NCI-H446 (cell line): ENCODE measurements around the gene TEX35.
"Not testable (repeated sequence)": the region's sequence is repeated elsewhere in the genome, so short reads cannot be mapped to it uniquely, and the experiment has no call there.

Experiments used
- DNase-seq, 2 experiments: peaks; one replicate each; lab custom pipeline; 2025; lab: John Stamatoyannopoulos, UW

TEX35 gene

DNA sequence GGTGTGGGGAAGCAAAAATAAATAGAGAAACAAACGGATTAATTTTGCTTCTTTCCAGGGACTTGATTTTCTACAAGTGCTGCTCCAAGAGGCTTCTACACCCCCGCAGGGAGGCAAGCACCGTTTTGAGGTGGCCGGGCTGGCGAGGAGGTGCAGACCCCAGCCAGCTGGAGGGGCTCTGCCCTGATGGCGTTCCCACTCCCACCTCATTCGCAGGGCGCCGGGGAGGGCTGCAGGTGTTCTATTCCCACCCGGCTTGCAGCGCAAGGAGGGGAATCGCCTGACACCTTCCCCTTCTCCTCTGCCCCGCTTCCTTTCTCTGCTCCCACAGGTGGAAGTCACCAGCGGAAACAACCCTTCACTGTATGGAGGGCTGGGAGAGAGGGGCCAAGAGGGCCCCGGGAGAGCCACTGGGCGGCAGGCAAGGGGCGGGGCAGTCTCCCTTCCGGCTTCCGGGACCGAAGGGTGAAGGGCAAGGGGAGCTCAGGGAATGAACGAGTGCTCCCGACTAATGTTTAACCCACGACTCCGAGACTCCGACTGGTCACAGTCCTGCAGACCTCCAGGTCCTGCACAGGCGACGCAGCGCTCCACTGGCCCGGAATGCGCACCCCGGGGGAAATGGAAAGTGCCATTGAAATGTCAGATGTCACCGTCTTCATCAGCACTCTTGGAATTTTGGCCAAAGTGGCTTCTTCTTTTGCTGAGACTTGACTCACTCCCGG lies 29.1 kb downstream of the TEX35 start:
- peak in 1 of 2 experiments; percentile 47 for DNase-seq

DNA sequence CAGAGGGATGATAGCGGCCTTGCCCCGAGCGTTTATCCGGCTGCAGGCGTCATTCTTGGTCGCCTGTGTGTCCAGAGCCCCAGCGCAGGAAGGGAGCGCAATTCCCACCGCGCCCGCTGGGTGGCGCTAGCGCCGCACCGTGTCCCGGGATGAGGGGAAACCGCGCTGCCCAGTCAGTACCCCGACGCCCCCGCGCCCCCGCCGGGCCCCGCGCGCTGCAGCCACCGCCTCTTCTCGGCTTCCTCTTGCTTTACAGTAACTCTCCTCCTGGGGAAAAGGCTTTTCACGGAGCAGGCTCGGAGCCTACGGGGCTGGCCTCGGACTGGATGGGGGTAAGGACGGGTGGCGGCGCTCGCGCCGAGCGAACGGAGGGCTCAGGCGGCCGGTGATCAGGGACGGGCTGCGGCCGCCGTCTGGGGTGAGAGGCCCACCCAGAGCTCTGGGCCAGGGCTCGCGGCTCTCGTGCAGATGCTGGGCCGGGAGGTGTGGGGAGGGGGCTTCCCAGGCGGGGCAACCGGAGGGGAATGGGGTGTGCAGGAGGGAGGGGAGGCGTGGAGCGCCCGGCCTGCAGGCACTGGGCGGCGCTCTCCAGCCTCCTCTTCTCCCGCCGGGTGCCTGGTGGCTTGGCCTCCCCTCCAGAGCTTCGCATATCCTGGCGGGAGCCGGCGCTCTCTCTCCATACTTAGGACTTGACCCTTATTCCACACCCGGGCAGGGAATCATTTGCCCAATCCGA lies 29.8 kb downstream of the TEX35 start:
- peak; percentile 76 to 87 for DNase-seq

DNA sequence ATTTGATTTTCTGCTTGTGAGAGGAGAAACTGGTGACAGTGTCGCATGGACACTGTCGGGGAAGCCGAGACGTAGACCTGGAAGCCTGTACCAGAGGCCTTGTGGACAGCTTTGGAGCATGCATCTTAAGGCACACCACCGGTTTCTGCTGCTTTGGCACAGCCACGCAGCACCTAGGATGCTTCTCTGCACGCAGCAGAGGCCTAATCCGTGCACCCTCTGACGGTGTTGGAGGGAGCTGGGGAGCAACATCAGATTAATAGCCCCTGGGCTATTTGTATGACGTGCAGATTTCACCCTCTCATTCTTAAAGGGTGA lies 30.3 kb downstream of the TEX35 start:
- DNase-seq: peak in 1 of 2 experiments; percentile 58

DNA sequence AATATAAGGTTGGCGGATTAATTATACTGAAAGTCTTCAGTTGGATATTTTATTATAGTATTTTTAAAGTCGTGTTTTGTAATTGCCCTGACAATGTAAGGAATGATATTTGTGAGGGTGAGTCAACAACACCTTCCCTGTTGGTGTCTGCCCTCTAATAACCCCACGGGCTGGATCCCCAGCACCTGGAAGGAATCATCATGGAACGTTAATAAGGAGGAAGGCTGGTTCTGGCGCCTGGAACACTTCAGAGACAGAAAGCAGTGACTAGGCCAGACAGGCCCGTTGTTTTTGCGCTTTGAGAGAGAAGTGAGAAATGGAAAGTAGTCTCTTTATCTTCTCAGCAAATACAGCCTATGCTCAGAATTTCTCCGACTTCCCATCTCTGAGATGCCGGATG lies 31.6 kb downstream of the TEX35 start:
- no peak for DNase-seq

DNA sequence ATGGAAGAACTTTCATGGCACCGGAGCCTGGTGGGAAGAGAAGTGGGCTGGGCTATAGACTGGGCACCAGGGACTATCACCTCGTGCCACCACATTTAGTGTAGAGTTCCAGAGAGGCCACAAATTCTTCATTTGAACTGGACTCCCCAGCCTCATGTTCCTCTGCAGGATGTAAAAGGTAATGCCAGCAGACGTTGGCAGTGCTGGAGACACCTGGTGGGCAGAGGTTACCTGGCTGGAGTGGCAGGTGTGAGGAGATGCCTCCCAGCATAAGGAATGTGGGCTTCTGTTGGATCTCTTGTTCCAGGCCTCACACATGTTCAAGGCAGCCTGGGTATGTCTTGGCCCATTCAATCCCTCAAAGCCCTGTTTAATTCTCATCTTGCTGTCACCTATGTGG lies 35.2 kb downstream of the TEX35 start:
- DNase-seq: no peak

DNA sequence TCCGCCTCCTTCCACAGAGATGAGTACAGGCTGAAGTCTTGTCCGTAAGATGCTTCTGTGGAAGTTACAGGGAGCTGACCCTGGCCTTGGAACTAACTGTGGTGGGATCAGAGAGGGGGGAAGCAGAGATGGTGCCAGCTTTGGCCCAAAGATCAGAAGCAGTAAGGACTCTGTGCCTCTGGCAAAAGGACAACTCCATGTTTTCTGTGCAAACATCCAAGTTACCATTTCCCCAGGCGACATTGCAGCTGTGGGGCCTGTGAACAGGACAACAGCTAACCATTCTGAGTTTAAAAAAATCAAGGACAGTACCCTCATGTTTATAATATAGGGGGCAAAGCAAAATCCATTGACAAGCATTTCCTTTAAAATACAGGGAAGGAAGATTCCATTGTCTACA lies 38.4 kb downstream of the TEX35 start:
- DNase-seq: no peak

DNA sequence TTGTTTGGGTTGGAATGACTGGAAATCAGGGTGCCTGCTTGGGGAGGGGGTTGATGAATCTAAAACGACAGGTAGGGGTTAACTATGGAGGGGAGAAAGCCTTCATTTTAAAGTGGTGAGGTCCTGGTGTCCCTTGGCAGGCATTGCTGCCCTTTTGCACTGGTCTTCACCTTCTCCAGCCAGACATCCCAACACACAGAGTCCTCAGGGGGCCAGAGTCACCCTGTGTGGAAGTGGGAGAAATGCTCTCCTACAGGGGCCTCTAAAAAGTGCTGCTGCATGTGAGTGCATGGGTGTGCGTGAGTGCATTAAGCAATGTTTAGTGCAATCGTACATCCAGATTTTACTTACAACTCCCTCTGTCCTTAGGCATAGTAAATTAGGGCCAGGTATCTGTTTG lies 39.0 kb downstream of the TEX35 start:
- no peak for DNase-seq

DNA sequence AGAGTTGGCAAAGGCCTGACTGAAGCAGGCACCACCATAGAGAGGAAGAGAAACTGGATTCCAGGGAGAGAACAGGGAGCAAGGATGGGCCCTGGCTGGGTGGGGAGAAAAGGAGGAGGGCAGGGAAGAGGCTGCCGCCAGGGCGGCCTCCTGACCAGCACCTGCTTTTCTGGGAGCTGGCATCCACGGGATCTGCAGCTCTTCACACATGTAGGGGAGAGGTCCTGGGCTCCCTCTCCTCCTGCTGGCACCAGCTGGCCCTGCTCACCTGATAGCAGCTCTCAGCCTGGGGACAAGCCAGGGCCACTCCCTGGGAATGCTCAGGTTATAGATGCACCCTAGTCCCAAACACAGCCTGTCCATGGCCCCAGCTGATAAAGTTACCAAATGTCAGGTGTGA lies 39.9 kb downstream of the TEX35 start:
- DNase-seq: no peak

DNA sequence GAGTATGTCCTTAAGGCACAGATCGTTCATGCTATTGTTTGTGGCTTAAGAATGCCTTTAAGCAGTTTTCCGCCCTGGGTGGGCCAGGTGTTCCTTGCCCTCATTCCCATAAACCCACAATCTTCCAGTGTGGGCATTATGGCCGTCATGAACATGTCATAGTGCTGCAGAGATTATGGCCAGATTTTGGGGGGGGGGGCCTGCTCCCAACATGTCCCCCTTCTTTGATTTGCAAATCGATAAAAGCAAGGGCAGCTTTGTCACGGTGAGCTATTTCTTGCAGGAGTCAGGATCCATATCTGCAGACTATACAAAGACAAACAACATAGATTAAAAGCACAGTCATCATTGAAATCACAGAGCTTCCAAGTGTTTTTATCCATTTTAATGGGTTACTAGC lies 41.4 kb downstream of the TEX35 start:
- not testable (repeated sequence) for DNase-seq

DNA sequence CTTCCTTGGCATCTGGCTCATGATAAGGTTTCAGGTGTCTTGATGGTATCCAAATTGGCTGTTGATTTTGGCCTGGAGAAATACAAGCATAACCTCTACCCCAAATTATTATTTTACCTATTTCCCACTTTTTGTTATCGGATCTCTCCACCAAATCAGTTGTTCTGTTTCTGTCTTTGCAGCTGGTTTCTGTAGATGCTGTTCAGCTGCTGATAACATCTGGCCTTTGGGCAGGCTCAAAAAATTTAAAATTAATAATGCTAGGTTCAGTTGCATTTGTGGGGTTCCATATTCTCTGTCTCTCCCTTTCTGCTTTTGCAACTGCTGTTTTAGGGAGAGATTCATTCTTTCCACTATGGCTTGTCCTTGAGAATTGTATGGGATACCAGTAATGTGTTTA lies 42.7 kb downstream of the TEX35 start:
- DNase-seq: not testable (repeated sequence)

DNA sequence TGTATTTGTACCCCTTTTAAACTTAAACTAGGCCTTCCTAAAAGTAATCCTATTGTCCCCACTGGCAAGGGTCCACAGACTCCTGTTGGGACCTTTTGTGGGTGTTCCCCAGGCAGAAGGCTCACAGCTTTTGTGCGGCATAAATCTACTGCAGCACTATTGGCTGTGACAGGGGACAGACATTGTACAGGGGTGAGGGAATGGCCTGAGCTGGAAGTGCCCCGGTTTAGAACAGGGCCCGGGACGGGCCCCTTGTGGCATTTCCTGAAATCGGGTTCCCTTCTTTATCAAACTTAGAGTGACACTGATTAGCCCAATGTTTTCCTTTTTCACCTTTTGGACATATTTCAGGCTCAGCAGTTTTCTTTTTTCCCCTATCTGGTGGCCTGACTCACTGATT lies 45.9 kb downstream of the TEX35 start:
- DNase-seq: not testable (repeated sequence)

DNA sequence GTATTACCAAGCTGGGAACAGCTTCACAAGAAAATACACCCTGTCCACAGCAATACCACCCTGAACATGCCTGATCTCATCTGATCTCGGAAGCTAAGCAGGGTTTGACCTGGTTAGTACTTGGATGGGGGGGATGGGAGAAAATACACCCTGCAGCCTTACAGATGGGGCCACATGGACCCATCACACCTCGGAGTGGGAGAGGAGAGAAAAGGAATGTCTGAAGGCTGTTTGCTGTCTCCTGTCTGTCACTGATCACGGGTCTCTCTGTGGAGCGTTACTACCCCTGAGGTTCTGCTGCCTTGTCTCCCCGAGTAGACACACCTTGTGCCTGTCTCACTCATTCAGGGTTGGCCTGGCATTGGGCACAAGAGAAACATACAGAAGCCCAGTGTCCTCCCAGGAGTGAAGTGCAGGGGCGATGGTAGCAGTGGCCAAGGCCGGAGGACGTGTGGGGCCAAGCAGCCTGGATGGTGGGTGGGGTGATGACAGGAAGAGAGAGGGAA lies 48.0 kb downstream of the TEX35 start:
- DNase-seq: no peak

DNA sequence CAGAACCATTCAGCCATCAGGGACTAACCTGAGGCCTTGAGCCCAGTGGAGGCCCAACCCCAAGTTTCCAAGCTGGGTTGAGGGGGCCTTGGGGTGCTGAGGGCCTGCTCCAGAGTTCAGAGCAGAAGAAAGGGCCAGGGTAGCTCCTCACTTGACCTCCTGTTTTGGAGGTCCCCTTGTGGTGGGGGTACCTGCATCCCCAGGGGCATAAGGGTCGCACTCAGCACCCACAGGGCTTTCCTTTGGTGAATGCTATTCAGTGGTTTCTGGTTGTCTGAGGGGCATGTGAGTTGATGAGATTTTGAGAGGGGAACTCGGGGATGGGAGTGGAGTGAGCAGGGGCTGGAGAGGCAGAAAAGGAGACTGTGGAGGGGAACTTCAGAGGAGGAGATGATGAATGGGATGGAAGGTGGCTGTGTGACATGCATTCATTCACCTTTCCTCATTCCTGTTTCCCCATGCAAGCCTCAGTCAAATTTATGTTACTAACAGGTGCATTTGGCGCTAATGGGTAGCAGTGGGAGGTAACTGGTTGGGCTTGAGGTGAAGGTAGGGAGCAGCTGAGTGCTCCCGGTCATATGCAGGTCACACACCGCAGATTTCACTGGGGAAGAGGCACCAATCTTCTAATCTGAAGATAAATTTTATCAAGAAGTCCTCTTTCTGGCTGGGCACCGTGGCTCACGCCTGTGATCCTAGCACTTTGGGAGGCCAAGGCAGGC lies 50.4 kb downstream of the TEX35 start:
- no peak for DNase-seq

DNA sequence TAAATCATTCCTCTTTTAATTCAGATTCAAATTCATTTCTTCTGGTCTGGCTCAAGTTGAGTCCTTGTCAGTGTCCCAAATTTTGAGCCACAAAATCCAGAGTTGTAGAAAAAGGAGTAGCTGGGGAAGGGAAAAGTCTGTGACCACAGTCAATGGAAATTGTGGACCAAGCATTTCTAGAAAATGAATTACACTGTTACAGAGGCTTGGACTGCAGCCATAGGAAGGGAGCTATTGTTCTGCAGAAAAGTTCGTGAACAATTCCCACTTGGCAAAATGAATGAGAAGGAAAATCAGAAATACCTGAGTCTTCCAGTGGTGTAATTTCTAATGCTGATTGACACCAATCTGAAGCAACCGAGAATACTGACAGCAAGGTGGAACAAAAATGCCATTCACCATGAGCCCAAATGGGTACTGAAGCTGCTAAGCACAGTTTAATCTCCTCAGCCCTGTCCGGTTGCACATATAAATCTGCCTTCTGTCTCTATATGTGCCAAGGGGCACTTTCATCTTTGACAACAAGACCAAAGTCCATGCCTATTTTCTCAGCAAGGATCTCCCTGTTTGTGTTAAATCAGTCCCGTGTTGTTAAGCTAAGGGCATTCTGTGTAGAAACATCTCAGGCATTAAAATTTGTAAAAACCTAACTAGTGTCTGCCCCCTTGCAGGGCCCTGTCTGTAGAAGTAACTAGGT lies 51.3 kb downstream of the TEX35 start:
- DNase-seq: no peak

DNA sequence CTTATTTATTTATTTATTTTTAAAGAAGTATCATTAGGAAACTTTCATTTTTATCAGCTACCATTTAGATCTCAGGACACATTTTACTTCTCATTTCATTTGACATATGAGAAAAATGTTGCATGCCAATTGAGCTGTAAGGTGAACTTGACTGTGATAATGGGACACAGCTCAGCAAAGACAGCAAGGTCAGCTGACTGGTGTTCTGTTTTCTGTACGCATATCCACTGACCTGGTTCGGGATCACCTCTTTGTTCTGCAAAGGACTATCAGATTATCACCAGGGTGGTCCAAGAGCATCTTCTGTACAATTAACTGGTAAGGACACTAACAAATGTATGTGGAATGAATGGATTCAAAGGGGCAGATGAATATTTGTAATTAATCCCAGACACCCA lies 51.9 kb downstream of the TEX35 start:
- DNase-seq: no peak

DNA sequence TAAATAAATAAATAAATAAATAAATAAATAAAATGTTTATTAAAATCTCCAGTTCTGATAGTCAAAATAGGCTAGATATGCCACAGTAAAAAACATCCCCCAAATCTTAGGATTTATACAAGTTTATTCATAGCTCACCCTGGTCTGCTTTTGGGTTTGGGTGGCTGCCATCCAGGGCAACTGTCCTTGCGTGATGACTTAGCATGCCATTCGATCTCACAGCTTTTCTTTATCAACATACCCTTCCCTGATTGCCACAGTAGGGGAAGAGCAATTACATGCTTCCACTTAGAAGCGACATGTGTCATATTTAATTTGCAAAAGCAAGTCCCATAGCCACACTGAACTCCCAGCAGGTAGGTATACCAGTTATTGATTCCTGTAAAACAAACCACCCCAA lies 52.7 kb downstream of the TEX35 start:
- no peak for DNase-seq

DNA sequence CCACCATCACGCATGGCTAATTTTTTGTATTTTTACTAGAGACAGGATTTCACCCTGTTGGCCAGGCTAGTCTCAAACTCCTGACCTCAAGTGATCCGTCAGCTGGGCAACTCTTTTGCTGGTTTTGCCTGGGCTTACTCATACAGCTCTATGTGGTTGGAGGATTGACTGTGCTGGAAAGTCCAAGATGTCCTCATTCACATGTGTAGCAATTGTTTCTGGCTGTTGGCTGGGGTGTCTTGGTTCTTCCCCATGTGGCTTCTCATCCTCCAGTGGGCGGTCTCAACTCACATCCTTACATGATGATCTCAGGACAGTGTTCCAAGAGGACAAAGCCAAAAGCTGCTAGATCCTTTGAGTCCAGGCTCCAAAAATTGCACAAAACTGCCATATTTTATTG lies 53.3 kb downstream of the TEX35 start:
- no peak for DNase-seq

DNA sequence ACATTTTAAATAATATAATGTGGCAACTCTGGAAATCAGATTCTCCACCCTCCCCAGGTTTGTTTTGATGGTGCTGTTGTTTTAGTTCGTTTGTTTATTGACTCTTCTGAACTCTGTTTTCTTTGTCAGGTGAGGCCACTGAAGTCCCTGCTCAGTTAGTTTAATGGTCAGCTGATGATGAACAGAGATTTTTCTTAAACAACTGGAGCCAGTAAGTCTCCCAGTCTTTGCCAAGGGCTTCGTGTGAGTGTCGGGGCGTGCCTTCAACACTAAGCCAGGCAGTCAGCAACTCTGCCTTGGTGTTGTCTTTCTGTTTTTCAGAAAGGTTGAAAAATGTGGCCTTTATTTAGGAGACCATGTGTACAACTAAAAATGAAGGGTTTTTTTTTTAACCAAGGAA lies 58.9 kb downstream of the TEX35 start:
- no peak for DNase-seq
